PC-3 (cell line): ENCODE data around the gene GRIN2A. TPM values are rescaled to one million over a fixed set of nuclear protein-coding genes. Genes with fewer than 3 reads are reported as not detected.

Source experiments
- ATAC-seq: fragments of 200-7000 bp; cut with Tn5 transposase; 2 replicates; pipeline ENCODE4 v1.9.1; 2020; ENCODE audit warnings: mild to moderate bottlenecking, moderate library complexity
- BruUV-seq: library from RNA; stranded (reverse); fragments of 400-500 nt; replicated peaks from 2 replicates; lab custom pipeline; 2021; lab: Mats Ljungman, UMichigan
- CTCF ChIA-PET: fragments of 300-600 bp; sonication (Branson Sonifier 250); formaldehyde crosslinking; loops from one replicate; lab custom pipeline; 2022; ENCODE audit warnings: antibody characterized with exemption; lab: Charles Lee
- POLR2A ChIA-PET: fragments of 300-600 bp; sonication (Branson Sonifier 250); formaldehyde crosslinking; loops from one replicate; lab custom pipeline; 2022; ENCODE audit warnings: antibody characterized with exemption; ENCODE audit not compliant: unreplicated experiment; lab: Charles Lee
- DNase-seq: peaks from one replicate; pipeline ENCODE4 v3.0.0-alpha.2; 2015
- H2AFZ ChIP-seq: fragments of 300-600 bp; sonication (generic); 2 replicates; pipeline ENCODE4 v1.6.0; 2016; ENCODE audit warnings: antibody characterized with exemption, low read length
- H3F3A ChIP-seq: fragments of 300-600 bp; sonication (generic); one replicate; pipeline ENCODE4 v1.6.0; 2017; ENCODE audit warnings: antibody characterized with exemption, low read length, control low read depth, mild to moderate bottlenecking; ENCODE audit not compliant: unreplicated experiment
- H3K27ac ChIP-seq: fragments of 300-600 bp; sonication (generic); 2 replicates; pipeline ENCODE4 v1.5.1; 2016; ENCODE audit warnings: mild to moderate bottlenecking, low read length
- H3K27me3 ChIP-seq: fragments of 300-600 bp; sonication (generic); 2 replicates; pipeline ENCODE4 v1.6.1; 2016; ENCODE audit warnings: low read length, mixed read lengths
- H3K36me3 ChIP-seq: fragments of 300-600 bp; sonication (generic); 2 replicates; pipeline ENCODE4 v1.6.1; 2016; ENCODE audit warnings: low read depth, mixed run types, low read length, mixed read lengths
- H3K4me1 ChIP-seq: fragments of 300-600 bp; sonication (generic); 2 replicates; pipeline ENCODE4 v1.5.1; 2016; ENCODE audit warnings: low read length; ENCODE audit not compliant: insufficient read depth
- H3K4me2 ChIP-seq: fragments of 300-600 bp; sonication (generic); 2 replicates; pipeline ENCODE4 v1.6.0; 2016; ENCODE audit warnings: low read length
- H3K4me3 ChIP-seq: fragments of 300-600 bp; sonication (generic); 2 replicates; pipeline ENCODE4 v1.5.1; 2016; ENCODE audit warnings: mild to moderate bottlenecking, low read length, mixed read lengths
- H3K79me2 ChIP-seq: fragments of 300-600 bp; sonication (generic); 2 replicates; pipeline ENCODE4 v1.6.1; 2017; ENCODE audit warnings: low read length, mixed read lengths
- H3K9ac ChIP-seq: fragments of 300-600 bp; sonication (generic); 2 replicates; pipeline ENCODE4 v1.6.0; 2016; ENCODE audit warnings: mild to moderate bottlenecking, low read length
- H3K9me2 ChIP-seq: fragments of 300-600 bp; sonication (generic); replicated peaks from 2 replicates; pipeline ENCODE4 v1.6.1; 2016; ENCODE audit warnings: mixed run types, low read length, mixed read lengths
- H3K9me3 ChIP-seq: fragments of 300-600 bp; sonication (generic); 2 replicates; pipeline ENCODE4 v1.6.1; 2016; ENCODE audit warnings: low read length, mixed read lengths
- H4K20me1 ChIP-seq: fragments of 300-600 bp; sonication (generic); 2 replicates; pipeline ENCODE4 v1.6.1; 2016; ENCODE audit warnings: low read length, mixed read lengths
- EZH2 ChIP-seq: fragments of 300-600 bp; sonication (generic); IDR thresholded peaks from one replicate; pipeline ENCODE4 v1.6.1; 2017; ENCODE audit warnings: antibody characterized with exemption, mild to moderate bottlenecking, low read length; ENCODE audit not compliant: unreplicated experiment
- EZH2phosphoT487 ChIP-seq: fragments of 300-600 bp; sonication (generic); IDR thresholded peaks from 2 replicates; pipeline ENCODE4 v1.6.1; 2018; ENCODE audit warnings: mild to moderate bottlenecking, antibody characterized with exemption, low read length, borderline replicate concordance
- intact Hi-C: fragments of 100-400 bp; cut with micrococcal nuclease; formaldehyde crosslinking; loops from 2 replicates; pipeline ENCODE4 v1.9.0; 2023
- total RNA-seq: library from RNA; depleted of rRNA; stranded (reverse); fragments of >200 nt; gene quantifications from 2 replicates; pipeline ENCODE4 v1.2.3, GENCODE V29; 2014
- TF ChIP-seq, protein P1 (sequence below): fragments of 300-600 bp; sonication (generic); conservative IDR thresholded peaks from 2 replicates; pipeline ENCODE4 v1.5.1; 2017; ENCODE audit warnings: antibody characterized with exemption, low read depth, mild to moderate bottlenecking, low read length

GRIN2A gene
- total RNA-seq, 1 experiment from 2014 or later: 0.04 TPM

DNA sequence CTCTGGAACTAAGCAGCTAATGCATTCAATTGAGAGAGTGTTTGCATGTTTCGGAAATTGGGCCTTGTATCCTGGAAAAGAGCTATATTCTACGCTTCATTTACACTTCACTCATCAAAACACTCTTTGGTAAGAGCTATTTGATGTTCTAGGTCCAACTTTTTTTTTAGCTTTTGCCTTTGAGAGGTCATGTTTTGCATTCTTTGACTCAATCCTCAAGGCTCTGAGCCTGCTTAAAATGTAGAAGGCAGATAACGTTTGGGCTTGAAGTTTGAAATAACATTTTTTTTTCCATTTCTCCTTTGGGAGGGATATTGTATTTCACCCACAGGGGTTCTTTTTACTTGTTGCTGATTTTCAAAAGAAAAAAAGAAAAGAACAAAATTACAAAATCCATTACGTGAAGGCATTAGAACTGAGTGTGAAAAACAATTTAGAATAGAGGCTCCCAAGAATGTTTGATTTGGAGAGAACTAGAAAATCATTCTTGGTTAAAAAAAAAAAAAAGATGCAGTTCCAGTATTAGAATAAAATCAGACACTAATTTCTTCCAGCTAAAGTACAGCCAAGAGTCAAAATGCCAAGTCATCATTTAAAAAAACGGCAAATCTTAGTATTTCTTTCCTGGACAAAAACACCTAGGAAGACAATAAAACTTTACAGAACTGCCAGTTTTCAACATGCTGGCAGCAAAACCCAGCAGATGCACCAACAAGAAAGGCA lies 268.5 kb downstream of the GRIN2A start:
- DNase-seq: no peak
- no peak overlapping the region for H3K27ac ChIP-seq
- POLR2A ChIA-PET: no interaction called here
- H3F3A ChIP-seq: no peaks in the 10 kb centered on the region
- no peaks in the 10 kb centered on the region for H4K20me1 ChIP-seq
- H3K36me3 ChIP-seq: no peaks in the 10 kb centered on the region
- TF ChIP-seq EZH2phosphoT487 (no peak), EZH2 (no peak)
- TF ChIP-seq, protein P1, sequence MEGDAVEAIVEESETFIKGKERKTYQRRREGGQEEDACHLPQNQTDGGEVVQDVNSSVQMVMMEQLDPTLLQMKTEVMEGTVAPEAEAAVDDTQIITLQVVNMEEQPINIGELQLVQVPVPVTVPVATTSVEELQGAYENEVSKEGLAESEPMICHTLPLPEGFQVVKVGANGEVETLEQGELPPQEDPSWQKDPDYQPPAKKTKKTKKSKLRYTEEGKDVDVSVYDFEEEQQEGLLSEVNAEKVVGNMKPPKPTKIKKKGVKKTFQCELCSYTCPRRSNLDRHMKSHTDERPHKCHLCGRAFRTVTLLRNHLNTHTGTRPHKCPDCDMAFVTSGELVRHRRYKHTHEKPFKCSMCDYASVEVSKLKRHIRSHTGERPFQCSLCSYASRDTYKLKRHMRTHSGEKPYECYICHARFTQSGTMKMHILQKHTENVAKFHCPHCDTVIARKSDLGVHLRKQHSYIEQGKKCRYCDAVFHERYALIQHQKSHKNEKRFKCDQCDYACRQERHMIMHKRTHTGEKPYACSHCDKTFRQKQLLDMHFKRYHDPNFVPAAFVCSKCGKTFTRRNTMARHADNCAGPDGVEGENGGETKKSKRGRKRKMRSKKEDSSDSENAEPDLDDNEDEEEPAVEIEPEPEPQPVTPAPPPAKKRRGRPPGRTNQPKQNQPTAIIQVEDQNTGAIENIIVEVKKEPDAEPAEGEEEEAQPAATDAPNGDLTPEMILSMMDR: no peak
- intact Hi-C loops: no loop called here
- no peak overlapping the region for H3K4me3 ChIP-seq
- H3K27me3 ChIP-seq: peaks cover 24% of the 10 kb centered on the region
- no peak overlapping the region for H3K9ac ChIP-seq
- H3K4me1 ChIP-seq: no peaks in the 10 kb centered on the region
- CTCF ChIA-PET: no interaction called here
- no peaks in the 10 kb centered on the region for H3K79me2 ChIP-seq
- H3K9me2 ChIP-seq: no peaks in the 10 kb centered on the region
- no peak for ATAC-seq
- no peak overlapping the region for H3K4me2 ChIP-seq
- no peaks in the 10 kb centered on the region for H3K9me3 ChIP-seq
- H2AFZ ChIP-seq: no peak overlapping the region
- BruUV-seq: no TSS peak

DNA sequence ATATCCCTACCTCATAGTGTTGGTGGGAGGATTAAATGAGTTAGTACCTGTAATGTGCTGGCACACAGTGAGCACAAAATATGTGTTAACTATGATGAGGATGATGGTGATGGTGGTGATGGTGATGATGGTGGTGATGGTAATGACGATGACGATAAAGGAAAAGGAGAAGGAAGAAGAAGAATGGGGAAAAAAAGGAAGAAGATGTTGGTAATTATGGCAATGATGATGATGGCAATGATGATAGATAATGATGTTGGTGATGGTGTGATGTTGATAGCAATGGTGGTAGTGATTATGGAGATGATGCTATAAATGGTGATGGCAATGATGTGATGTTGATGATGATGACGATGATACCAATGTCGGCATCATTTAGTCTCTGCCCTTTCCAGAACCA lies 270.2 kb downstream of the GRIN2A start:
- ATAC-seq (no peak), DNase-seq (no peak)
- Histone ChIP-seq H3K9me3 (no peaks in the 10 kb centered on the region), H3K36me3 (no peaks in the 10 kb centered on the region), H3K4me1 (no peaks in the 10 kb centered on the region), H3K4me2 (no peak overlapping the region), H3K79me2 (no peaks in the 10 kb centered on the region), H3K27me3 (peaks cover 13% of the 10 kb centered on the region; the same call in 1 of the 2 replicates), H3K4me3 (no peak overlapping the region), H4K20me1 (no peaks in the 10 kb centered on the region), H2AFZ (no peak overlapping the region), H3K9me2 (no peaks in the 10 kb centered on the region), H3K9ac (no peak overlapping the region), H3F3A (no peaks in the 10 kb centered on the region), H3K27ac (no peak overlapping the region)
- intact Hi-C loops: no loop called here
- TF ChIP-seq EZH2 (no peak), EZH2phosphoT487 (no peak)
- TF ChIP-seq, protein P1: no peak
- ChIA-PET CTCF (no interaction called here), POLR2A (no interaction called here)
- BruUV-seq: no TSS peak

DNA sequence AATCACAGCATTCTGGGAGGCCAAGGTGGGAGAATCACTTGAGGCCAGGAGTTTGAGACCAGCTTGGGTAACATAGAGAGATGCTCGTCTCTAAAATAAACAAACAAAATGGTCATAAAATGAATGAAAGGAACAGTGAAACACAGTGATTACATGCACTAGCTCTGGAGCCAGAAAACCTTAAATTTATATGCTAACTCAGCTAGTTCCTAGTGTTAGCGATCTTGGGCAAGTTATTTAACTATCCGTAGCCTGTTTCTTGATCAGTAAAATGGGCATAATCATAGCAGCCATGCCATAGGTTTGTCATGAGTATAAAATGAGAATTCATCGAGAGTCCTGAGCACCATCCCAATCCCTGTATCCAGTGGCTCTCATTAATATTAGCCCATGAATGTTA lies 271.0 kb downstream of the GRIN2A start:
- Histone ChIP-seq H3F3A (no peaks in the 10 kb centered on the region), H3K9ac (no peak overlapping the region), H2AFZ (no peak overlapping the region), H4K20me1 (no peaks in the 10 kb centered on the region), H3K4me1 (no peaks in the 10 kb centered on the region), H3K4me2 (no peak overlapping the region), H3K9me3 (no peaks in the 10 kb centered on the region), H3K79me2 (no peaks in the 10 kb centered on the region), H3K9me2 (no peaks in the 10 kb centered on the region), H3K27ac (no peak overlapping the region), H3K4me3 (no peak overlapping the region), H3K27me3 (peaks cover 8% of the 10 kb centered on the region; the same call in 1 of the 2 replicates), H3K36me3 (no peaks in the 10 kb centered on the region)
- no TSS peak for BruUV-seq
- CTCF ChIA-PET: no interaction called here
- intact Hi-C loops: no loop called here
- no peak for DNase-seq
- POLR2A ChIA-PET: no interaction called here
- no peak for ATAC-seq
- TF ChIP-seq EZH2: no peak
